ENCODE measurements around the gene ZNF408. TPM values are rescaled to one million over a fixed set of nuclear protein-coding genes. Genes with fewer than 3 reads are reported as not detected.
A peak's percentile ranks its signal among the peaks of the same experiment; 100 is the strongest.
"Not testable (repeated sequence)": the region's sequence is repeated elsewhere in the genome, so short reads cannot be mapped to it uniquely, and the experiment has no call there.

The ZNF408 gene
- total RNA-seq, 3 donors from 2014 or later, result 8.0 to 13.2 (median 12.8) TPM

DNA sequence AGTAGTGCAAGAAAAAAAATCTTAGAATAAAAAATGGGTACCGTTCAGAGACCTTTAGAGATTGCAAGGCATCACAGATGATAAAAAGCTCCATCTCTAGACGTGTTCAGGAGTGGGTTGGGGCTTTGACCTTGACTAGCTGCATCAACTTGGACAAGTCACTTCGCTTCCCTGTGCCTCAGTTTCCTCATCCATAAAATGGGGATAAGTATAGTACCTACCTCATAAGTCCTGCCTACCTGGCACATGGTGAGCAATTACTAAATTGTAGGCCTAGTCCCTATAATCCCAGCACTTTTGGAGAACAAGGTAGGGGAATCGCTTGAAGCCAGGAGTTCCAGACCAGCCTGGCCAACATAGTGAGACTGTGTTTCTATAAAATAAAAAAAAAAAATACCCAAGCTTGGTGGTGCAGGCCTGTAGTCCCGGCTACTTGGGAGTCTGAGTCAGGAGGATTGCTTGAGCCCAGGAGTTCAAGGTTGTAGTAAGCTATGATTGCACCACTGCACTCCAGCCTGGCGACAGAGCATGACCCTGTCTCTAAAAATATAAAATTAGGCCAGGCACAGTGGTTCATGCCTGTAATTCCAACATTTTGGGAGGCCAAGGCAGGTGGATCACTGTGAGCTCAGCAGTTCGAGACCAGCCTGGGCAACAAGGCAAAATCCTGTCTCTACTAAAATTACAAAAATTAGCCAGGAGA lies 12.2 kb downstream of the ZNF408 start:
- peaks cover 3% of the 10 kb centered on the region for H3K4me1 ChIP-seq (ENCODE audit: low read depth)
- DNase-seq (no peak), ATAC-seq (no peak)
- no peaks in the 10 kb centered on the region for H3K9me3 ChIP-seq
- intact Hi-C loops (cut with DNase I, micrococcal nuclease), result no loop called here
- TF ChIP-seq CTCF (IDR thresholded peaks at IDR 0.05), result no peak
- no peaks in the 10 kb centered on the region for H3K36me3 ChIP-seq (ENCODE audit: low read depth)
- no peak overlapping the region for H3K4me3 ChIP-seq

GRCh38 chr11:46717825-46718154 lies 17.0 kb downstream of the ZNF408 start:
- H3K9me3 ChIP-seq; ATAC-seq; H3K36me3 ChIP-seq (ENCODE audit: low read depth); intact Hi-C loops (cut with DNase I, micrococcal nuclease); H3K4me1 ChIP-seq (ENCODE audit: low read depth); H3K4me3 ChIP-seq; DNase-seq: not testable (repeated sequence)

DNA sequence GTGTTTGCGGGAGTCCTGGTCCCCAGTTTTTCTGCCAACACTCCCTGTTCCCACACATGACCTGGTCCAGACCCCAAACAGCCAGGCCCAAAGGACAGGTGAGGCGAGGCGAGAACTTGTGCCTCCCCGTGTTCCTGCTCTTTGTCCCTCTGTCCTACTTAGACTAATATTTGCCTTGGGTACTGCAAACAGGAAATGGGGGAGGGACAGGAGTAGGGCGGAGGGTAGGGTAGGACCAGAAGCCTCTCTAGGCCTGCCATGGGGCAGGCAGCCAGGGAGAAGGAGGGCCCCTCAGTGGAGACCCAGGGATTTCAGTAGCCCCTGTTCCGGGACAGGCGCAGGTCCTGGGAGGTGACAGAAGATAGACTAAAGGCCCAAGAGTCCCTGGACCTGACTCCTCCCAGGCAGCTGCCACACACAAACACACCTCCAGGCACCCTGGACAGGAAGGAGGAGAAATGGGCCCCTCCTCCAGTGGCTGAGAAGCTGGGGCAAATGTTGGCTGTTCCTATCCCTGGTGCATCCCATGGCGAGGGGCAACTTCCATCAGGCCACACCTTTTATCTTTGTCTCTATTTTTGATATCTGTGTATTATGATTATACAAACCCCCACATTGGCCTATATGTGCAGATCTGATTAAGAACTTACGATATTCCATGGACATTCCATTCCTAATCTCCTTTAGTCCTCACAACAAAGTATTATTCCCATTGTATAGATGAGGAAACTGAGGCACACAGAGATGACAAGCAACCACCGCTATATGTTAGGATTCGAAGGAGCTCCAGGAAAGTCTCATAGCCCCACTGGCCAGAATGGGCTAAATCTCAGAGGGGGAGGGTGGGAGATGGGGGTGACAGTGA lies 17.6 kb downstream of the ZNF408 start:
- intact Hi-C loops (cut with DNase I, micrococcal nuclease), result no loop called here
- no peaks in the 10 kb centered on the region for H3K9me3 ChIP-seq
- H3K36me3 ChIP-seq (ENCODE audit: low read depth), result no peaks in the 10 kb centered on the region
- peak; percentile 66 to 69 (median 68) for DNase-seq
- ATAC-seq, result peak; percentile 98
- TF ChIP-seq CTCF (IDR thresholded peaks at IDR 0.05), result no peak
- no peak overlapping the region for H3K4me3 ChIP-seq
- peaks cover 7% of the 10 kb centered on the region for H3K4me1 ChIP-seq (ENCODE audit: low read depth)

DNA sequence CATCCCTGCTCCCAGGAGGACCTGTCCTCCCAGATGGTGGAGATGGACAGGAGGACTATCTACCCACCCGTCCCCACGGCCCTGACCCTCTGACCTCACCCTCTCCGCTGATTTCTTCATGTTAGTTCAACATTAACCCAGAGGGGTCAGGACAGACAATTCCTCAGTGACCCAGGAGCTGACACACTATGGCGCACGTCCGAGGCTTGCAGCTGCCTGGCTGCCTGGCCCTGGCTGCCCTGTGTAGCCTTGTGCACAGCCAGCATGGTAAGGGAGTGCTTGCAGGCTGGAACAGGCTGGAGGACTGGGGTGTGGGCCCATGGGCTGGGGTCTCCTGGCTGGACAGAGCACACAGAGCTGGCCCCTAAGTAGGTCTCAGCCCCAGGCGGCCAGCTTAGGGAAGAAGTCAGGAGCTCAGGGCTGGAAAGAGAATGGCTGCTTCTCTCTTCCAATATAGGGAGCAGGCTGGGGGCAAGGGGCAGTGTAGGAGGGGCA lies 18.3 kb downstream of the ZNF408 start, which contains the start of gene F2:
TSS of gene F2 (plus strand) at position 166 of the 495 bp plus-strand sequence. CDS start at position 189, 23 bp downstream.
- intact Hi-C loops (cut with DNase I, micrococcal nuclease), result no loop called here
- H3K9me3 ChIP-seq, result no peaks in the 10 kb centered on the region
- TF ChIP-seq CTCF (IDR thresholded peaks at IDR 0.05), result no peak
- no peaks in the 10 kb centered on the region for H3K36me3 ChIP-seq (ENCODE audit: low read depth)
- no peak for DNase-seq
- peak; percentile 7 for ATAC-seq
- peaks cover 7% of the 10 kb centered on the region for H3K4me1 ChIP-seq (ENCODE audit: low read depth)
- no peak within 1 kb of the TSS for H3K4me3 ChIP-seq

GRCh38 chr11:46719543-46720218 lies 18.9 kb downstream of the ZNF408 start:
- H3K4me3 ChIP-seq, result no peak overlapping the region
- no peak for ATAC-seq

More at GRCh38 chr11:46719543-46720218, 18.9 kb downstream of the ZNF408 start:
- Histone ChIP-seq H3K36me3 (ENCODE audit: low read depth) (no peaks in the 10 kb centered on the region), H3K4me1 (ENCODE audit: low read depth) (peaks cover 7% of the 10 kb centered on the region), H3K9me3 (no peaks in the 10 kb centered on the region)
- DNase-seq, result no peak
- intact Hi-C loops (cut with DNase I, micrococcal nuclease), result no loop called here
- TF ChIP-seq CTCF (IDR thresholded peaks at IDR 0.05), result no peak
